HG03575 (cell line): Measurements from ENCODE around the gene IL17B.

Source experiments
- ATAC-seq: cut with Tn5 transposase; IDR thresholded peaks from one replicate; pipeline ENCODE4 v1.9.1; 2021; ENCODE audit not compliant: unreplicated experiment, insufficient number of reproducible peaks, low FRiP score; ENCODE audit errors: extremely low read depth

IL17B gene

GRCh38 chr5:149341876-149342275 lies 37.2 kb downstream of the IL17B start:
- ATAC-seq: no peak

DNA sequence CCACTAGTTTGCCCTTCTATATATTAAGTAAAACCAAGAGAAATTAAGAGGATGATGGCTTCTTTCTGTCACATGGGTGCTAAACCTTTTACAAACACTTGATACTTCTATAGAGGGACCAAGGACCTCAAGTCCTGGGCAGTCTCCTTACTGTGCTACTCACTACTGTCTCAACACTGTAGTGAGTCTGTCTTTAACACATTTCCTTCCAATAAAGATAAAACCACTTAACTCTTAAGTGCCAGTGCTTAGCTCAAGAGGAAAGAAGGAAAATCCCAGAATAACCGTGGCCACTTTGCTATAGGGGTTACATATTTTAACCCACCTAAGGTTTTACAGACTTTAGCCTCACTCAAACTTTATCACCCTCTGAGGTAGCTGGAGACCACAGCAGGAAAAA lies 38.2 kb downstream of the IL17B start:
- no peak for ATAC-seq

DNA sequence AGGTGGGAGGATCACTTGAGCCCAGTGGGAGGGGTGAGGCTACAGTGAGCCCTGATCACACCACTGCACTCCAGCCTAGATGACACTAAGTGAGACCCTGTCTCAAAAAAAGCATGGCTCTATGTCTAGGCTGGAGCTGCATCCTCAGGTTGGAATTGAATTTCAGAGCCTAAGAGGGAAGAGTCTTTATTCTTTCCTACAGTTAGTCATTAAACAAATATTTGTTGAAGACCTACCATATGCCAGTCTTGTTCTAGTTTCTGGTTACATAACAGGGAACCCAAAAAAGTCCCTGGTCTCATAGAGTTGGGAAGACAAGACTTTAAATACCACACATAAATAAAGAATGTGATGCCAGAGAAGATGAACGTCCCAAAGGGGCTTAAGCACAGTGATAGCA lies 40.7 kb downstream of the IL17B start:
- ATAC-seq: no peak

GRCh38 chr5:149337736-149338135 lies 41.4 kb downstream of the IL17B start:
- ATAC-seq: no peak

GRCh38 chr5:149333711-149334443 lies 45.2 kb downstream of the IL17B start:
- no peak for ATAC-seq

GRCh38 chr5:149328177-149328576 lies 50.9 kb downstream of the IL17B start:
- no peak for ATAC-seq

DNA sequence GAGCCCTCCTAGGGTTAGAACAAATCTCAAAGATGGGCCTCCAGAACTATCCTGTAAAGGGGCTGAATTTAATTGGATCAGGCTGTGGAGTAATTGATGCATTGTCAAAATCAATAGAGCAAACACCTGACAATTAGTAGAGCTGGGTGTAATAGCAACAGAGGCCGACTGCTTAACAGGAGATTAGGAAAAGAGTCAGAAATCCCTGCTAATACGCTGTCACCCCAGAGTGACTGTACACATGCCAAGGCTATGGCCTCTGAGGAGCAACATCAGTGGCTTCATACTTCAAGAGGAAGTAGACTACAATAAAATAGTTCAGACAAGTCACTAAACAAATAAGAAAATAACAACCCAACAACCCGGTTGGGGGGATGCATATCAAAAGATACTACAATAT lies 52.5 kb downstream of the IL17B start:
- no peak for ATAC-seq

- ATAC-seq: no peak
Measured at GRCh38 chr5:149325894-149326293, 53.2 kb downstream of the IL17B start.

DNA sequence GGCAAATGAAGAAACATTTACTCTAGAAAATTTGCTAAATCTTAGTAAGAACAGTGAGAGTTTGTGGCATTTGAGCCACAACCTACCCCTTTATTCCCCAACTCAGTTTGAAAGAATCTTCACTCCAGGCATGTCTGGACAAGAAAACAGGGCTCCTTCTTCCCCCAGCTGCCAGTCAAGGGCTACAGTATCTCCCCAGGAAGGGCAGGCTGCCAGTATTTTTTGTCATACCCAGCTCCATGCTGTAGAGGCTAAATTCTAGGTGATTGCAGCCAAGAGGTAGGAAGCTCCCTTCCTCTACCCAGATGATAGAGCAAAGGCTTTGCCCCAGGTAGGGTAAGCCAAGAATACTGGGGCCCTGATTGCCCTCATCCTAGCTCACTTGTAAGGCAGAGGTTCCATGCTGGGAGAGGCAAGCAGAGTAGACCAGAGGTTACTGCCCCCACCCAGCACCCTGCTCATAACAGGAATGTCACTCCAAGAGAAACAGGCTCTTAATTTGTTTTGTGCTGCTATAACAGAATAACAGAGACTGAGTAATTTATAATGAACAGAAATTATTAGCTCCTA lies 53.8 kb downstream of the IL17B start:
- ATAC-seq: no peak

GRCh38 chr5:149324641-149325040 lies 54.5 kb downstream of the IL17B start:
- ATAC-seq: no peak
